GM23338 (cell line): ENCODE measurements around the gene PAX3. TPM values are rescaled to one million over a fixed set of nuclear protein-coding genes. Genes with fewer than 3 reads are reported as not detected.

Experiments
- ATAC-seq: fragments of 200-7000 bp; cut with Tn5 transposase; 3 replicates; pipeline ENCODE4 v1.9.1; 2020
- DNase-seq: peaks from one replicate; pipeline ENCODE4 v3.0.0-alpha.2; 2015; ENCODE audit warnings: low spot score
- H2AFZ ChIP-seq: fragments of 200-600 bp; sonication (generic); 2 replicates; pipeline ENCODE4 v1.8.0; 2016; ENCODE audit warnings: antibody characterized with exemption, mild to moderate bottlenecking, moderate library complexity
- H3F3A ChIP-seq: fragments of 200-600 bp; sonication (generic); replicated peaks from 2 replicates; pipeline ENCODE4 v1.8.0; 2017; ENCODE audit warnings: antibody characterized with exemption, mixed run types, low read depth
- H3K27ac ChIP-seq: fragments of 200-600 bp; sonication (generic); 2 replicates; pipeline ENCODE4 v1.6.1; 2016; ENCODE audit warnings: low read depth
- H3K27me3 ChIP-seq: fragments of 200-600 bp; sonication (generic); 2 replicates; pipeline ENCODE4 v1.8.0; 2016; ENCODE audit warnings: mild to moderate bottlenecking, mixed run types, moderate library complexity; ENCODE audit not compliant: insufficient read depth
- H3K36me3 ChIP-seq: fragments of 200-600 bp; sonication (generic); 2 replicates; pipeline ENCODE4 v1.8.0; 2016; ENCODE audit warnings: mild to moderate bottlenecking; ENCODE audit not compliant: insufficient read depth
- H3K4me1 ChIP-seq: fragments of 200-600 bp; sonication (generic); 2 replicates; pipeline ENCODE4 v1.8.0; 2016; ENCODE audit warnings: mild to moderate bottlenecking, moderate library complexity; ENCODE audit not compliant: insufficient read depth
- H3K4me2 ChIP-seq: fragments of 200-600 bp; sonication (generic); 2 replicates; pipeline ENCODE4 v1.7.1; 2017; ENCODE audit warnings: mixed run types
- H3K4me3 ChIP-seq: fragments of 200-600 bp; sonication (generic); 2 replicates; pipeline ENCODE4 v1.6.1; 2016; ENCODE audit warnings: mixed run types
- H3K79me2 ChIP-seq: fragments of 200-600 bp; sonication (generic); replicated peaks from 2 replicates; pipeline ENCODE4 v1.8.0; 2017; ENCODE audit warnings: mild to moderate bottlenecking; ENCODE audit not compliant: insufficient read depth
- H3K9me2 ChIP-seq: fragments of 200-600 bp; sonication (generic); 2 replicates; pipeline ENCODE4 v1.8.0; 2017; ENCODE audit not compliant: insufficient read depth
- H4K20me1 ChIP-seq: fragments of 200-600 bp; sonication (generic); replicated peaks from 2 replicates; pipeline ENCODE4 v1.8.0; 2017; ENCODE audit warnings: mild to moderate bottlenecking; ENCODE audit not compliant: insufficient read depth
- H3K27ac Mint-ChIP-seq: 2 replicates; pipeline ENCODE4 v1.8.0; 2020; ENCODE audit warnings: inconsistent platforms, mild to moderate bottlenecking, moderate library complexity, mixed read lengths
- H3K27me3 Mint-ChIP-seq: 3 replicates; pipeline ENCODE4 v1.8.0; 2022; ENCODE audit warnings: low read depth, mild to moderate bottlenecking, moderate library complexity, mixed read lengths, inconsistent platforms; ENCODE audit not compliant: insufficient read depth, poor library complexity
- H3K36me3 Mint-ChIP-seq: 3 replicates; pipeline ENCODE4 v1.8.0; 2021; ENCODE audit warnings: low read depth, mild to moderate bottlenecking, inconsistent platforms, moderate library complexity, mixed read lengths
- H3K4me1 Mint-ChIP-seq: 3 replicates; pipeline ENCODE4 v1.8.0; 2020; ENCODE audit warnings: mild to moderate bottlenecking, inconsistent platforms, mixed read lengths
- H3K4me3 Mint-ChIP-seq: 3 replicates; pipeline ENCODE4 v1.8.0; 2021; ENCODE audit warnings: moderate library complexity, mild to moderate bottlenecking, inconsistent platforms, mixed read lengths
- H3K9me3 Mint-ChIP-seq: 3 replicates; pipeline ENCODE4 v1.8.0; 2020; ENCODE audit warnings: moderate library complexity, mild to moderate bottlenecking, inconsistent platforms, mixed read lengths
- CREB1 ChIP-seq: fragments of 250-450 bp; sonication (Bioruptor Pico); IDR thresholded peaks from 2 replicates; pipeline ENCODE4 v1.5.0; 2020; ENCODE audit warnings: low read depth, mild to moderate bottlenecking, moderate library complexity
- CTCF ChIP-seq, 2 experiments: fragments of 200-600 bp in 1 of 2; sonication (generic) in 1 of 2; conservative IDR thresholded peaks; 2 replicates each; pipeline versions ENCODE4 v1.5.1 to v1.6.1; 2016 to 2017; ENCODE audit warnings: antibody characterized with exemption in 2 of 2, low read depth in 2 of 2, mild to moderate bottlenecking in 2 of 2, moderate library complexity in 1 of 2
- EZH2 ChIP-seq: fragments of 200-600 bp; sonication (generic); IDR thresholded peaks from one replicate; pipeline ENCODE4 v1.8.0; 2017; ENCODE audit warnings: antibody characterized with exemption, mild to moderate bottlenecking, low read depth; ENCODE audit not compliant: unreplicated experiment
- EZH2phosphoT487 ChIP-seq: fragments of 200-600 bp; sonication (generic); IDR thresholded peaks from one replicate; pipeline ENCODE4 v1.8.1; 2018; ENCODE audit warnings: antibody characterized with exemption; ENCODE audit not compliant: unreplicated experiment
- REST ChIP-seq: IDR thresholded peaks from one replicate; pipeline ENCODE4 v1.6.1; 2018; ENCODE audit warnings: antibody characterized with exemption; ENCODE audit not compliant: unreplicated experiment
- STAT1 ChIP-seq: IDR thresholded peaks from one replicate; pipeline ENCODE4 v1.6.1; 2016; ENCODE audit warnings: antibody characterized with exemption; ENCODE audit not compliant: unreplicated experiment
- ZNF462 ChIP-seq: fragments of 250-450 bp; sonication (Bioruptor Pico); IDR thresholded peaks from 2 replicates; pipeline ENCODE4 v1.5.0; 2020; ENCODE audit warnings: mild to moderate bottlenecking, moderate library complexity
- polyA plus RNA-seq: library from polyadenylated mRNA; unstranded; fragments of >200 nt; fragmentation: Nextera tagmentation; extraction: Ambion mirVana; gene quantifications from 2 replicates; pipeline ENCODE4 v1.2.1, GENCODE V29; 2016
- total RNA-seq: library from RNA; depleted of rRNA; stranded (reverse); fragments of >200 nt; shearing (Covaris generic); gene quantifications from 2 replicates; pipeline ENCODE4 v1.2.3, GENCODE V29; 2014

Gene PAX3
- total and polyA plus RNA-seq, 2 experiments from 2014 or later = not detected

GRCh38 chr2:222228054-222228453 lies 70.7 kb downstream of the PAX3 start:
- no peaks in the 10 kb centered on the region for H3K9me3 Mint-ChIP-seq
- TF ChIP-seq CTCF (conservative IDR thresholded peaks at IDR 0.05; ENCODE audit: low read depth in 2 of 2) = no peak
- TF ChIP-seq EZH2phosphoT487 = no peak
- TF ChIP-seq CREB1 = no peak
- TF ChIP-seq ZNF462 (CRISPR knock-in tag) = no peak
- no peak for TF ChIP-seq REST
- no peak for TF ChIP-seq STAT1
- no peak for TF ChIP-seq EZH2

More at GRCh38 chr2:222228054-222228453, 70.7 kb downstream of the PAX3 start:
- no peaks in the 10 kb centered on the region for H3K36me3 Mint-ChIP-seq
- no peak overlapping the region for H3K27ac Mint-ChIP-seq
- no peak for DNase-seq
- ATAC-seq = no peak
- H3K79me2 ChIP-seq = no peaks in the 10 kb centered on the region
- no peaks in the 10 kb centered on the region for H3K36me3 ChIP-seq
- no peaks in the 10 kb centered on the region; the same call in 1 of the 3 replicates for H3K4me1 Mint-ChIP-seq
- no peak overlapping the region for H3K4me2 ChIP-seq
- H3F3A ChIP-seq = no peaks in the 10 kb centered on the region
- no peak overlapping the region for H2AFZ ChIP-seq
- no peak overlapping the region for H3K4me3 ChIP-seq
- H4K20me1 ChIP-seq = no peaks in the 10 kb centered on the region
- H3K4me3 Mint-ChIP-seq = no peak overlapping the region
- H3K4me1 ChIP-seq = no peaks in the 10 kb centered on the region
- 0 out of 2 replicates have a peak, but pooled peaks cover 3% of the 10 kb centered on the region for H3K9me2 ChIP-seq
- no peaks in the 10 kb centered on the region for H3K27me3 ChIP-seq
- H3K27me3 Mint-ChIP-seq = peaks cover 2% of the 10 kb centered on the region
- H3K27ac ChIP-seq = no peak overlapping the region
